Activated naive CD8-positive, alpha-beta T cell treated with anti-CD3 and anti-CD28 coated beads, Interleukin-2, amount 50 U/mL, for 24 hours (primary cell): Measurements from ENCODE around the gene CD164L2.
A peak's percentile ranks its signal among the peaks of the same experiment; 100 is the strongest.
"Not testable (repeated sequence)": the region's sequence is repeated elsewhere in the genome, so short reads cannot be mapped to it uniquely, and the experiment has no call there.

Source experiments
- ATAC-seq: fragments of 150-1000 bp; cut with Tn5 transposase; one replicate; pipeline ENCODE4 v1.10.0; 2021
- DNase-seq: peaks from one replicate; pipeline ENCODE4 v3.0.0; 2021
- H3K27ac Mint-ChIP-seq: one replicate; pipeline ENCODE4 v1.8.0; 2021; ENCODE audit warnings: mild to moderate bottlenecking, mixed read lengths
- H3K27me3 Mint-ChIP-seq: one replicate; pipeline ENCODE4 v1.8.0; 2021; ENCODE audit warnings: mixed read lengths
- H3K36me3 Mint-ChIP-seq: one replicate; pipeline ENCODE4 v1.8.0; 2021; ENCODE audit warnings: low read depth, mixed read lengths
- H3K4me1 Mint-ChIP-seq: one replicate; pipeline ENCODE4 v1.8.0; 2021; ENCODE audit warnings: mixed read lengths
- H3K4me3 Mint-ChIP-seq: one replicate; pipeline ENCODE4 v1.8.0; 2021; ENCODE audit warnings: mild to moderate bottlenecking, moderate library complexity, mixed read lengths
- H3K9me3 Mint-ChIP-seq: one replicate; pipeline ENCODE4 v1.8.0; 2021; ENCODE audit warnings: mixed read lengths

The CD164L2 gene

DNA sequence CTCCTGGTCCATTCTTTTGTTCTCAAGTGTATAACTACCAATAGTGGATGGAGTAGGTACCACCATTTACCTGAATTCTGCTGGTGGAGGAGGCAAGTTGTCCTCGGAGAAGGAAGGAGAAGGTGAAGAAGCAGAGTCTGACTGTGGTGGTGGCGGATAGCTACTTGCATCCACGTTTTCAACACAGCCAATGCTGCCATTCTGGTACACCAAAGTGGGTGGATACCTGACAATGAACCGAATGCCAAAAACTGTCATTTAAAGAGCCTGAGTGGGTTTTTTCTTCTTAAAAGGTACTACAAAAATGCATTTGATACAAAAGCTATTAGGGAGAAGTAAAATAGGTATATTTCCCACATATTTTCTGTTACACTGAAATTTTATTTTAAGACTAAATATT is 29.4 kb upstream of the CD164L2 start:
- Mint-ChIP-seq H3K4me3 (no peak overlapping the region), H3K27ac (no peak overlapping the region), H3K36me3 (peaks cover 49% of the 10 kb centered on the region), H3K9me3 (no peaks in the 10 kb centered on the region), H3K27me3 (no peaks in the 10 kb centered on the region), H3K4me1 (peaks cover 18% of the 10 kb centered on the region)
- no peak for DNase-seq
- no peak for ATAC-seq

DNA sequence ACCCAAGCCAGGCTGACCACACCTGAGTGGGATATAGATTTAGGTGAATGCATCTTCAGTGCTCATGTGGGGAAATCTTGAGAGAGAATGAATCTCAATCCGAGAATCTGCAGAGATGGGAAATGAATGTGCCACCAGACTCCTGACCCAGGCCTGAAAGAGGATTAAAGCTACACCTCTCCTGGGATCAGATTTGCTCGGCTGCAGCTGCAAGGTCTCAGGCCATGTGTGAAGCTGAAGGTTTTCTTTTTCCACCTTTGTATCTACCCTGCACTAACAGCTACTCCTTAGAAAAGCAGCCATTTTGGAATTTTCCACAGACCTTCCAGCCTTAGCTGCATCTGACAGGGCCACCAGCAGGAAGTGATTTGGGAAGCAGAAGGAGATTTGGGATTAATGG is 27.6 kb upstream of the CD164L2 start:
- no peak overlapping the region for H3K4me3 Mint-ChIP-seq
- ATAC-seq (no peak), DNase-seq (no peak)
- H3K9me3 Mint-ChIP-seq: no peaks in the 10 kb centered on the region
- no peaks in the 10 kb centered on the region for H3K4me1 Mint-ChIP-seq
- H3K27ac Mint-ChIP-seq: no peak overlapping the region
- no peaks in the 10 kb centered on the region for H3K27me3 Mint-ChIP-seq
- peaks cover 42% of the 10 kb centered on the region for H3K36me3 Mint-ChIP-seq

DNA sequence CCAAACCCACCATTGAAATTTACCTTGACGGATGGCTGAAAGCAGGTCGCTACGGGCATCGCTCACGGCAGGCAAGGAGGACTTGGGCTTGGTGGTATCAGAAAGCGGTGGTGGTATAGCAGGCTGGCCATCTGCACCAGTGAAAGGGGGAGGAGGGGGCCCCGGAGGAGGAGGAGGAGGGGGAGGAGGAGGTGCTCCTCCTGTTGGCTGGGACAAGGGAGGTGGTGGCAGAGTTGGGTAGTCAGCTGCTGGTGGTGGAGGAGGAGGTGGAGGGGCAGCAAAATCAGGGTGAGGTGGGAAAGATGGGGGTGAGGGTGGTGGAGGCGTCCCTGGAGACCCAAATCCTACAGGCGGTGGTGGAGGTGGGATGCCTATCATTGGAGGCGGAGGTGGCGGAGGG is 26.5 kb upstream of the CD164L2 start:
- no peaks in the 10 kb centered on the region for H3K9me3 Mint-ChIP-seq
- DNase-seq (no peak), ATAC-seq (no peak)
- H3K36me3 Mint-ChIP-seq: peaks cover 33% of the 10 kb centered on the region
- no peak overlapping the region for H3K4me3 Mint-ChIP-seq
- H3K27me3 Mint-ChIP-seq: no peaks in the 10 kb centered on the region
- H3K4me1 Mint-ChIP-seq: no peaks in the 10 kb centered on the region
- H3K27ac Mint-ChIP-seq: no peak overlapping the region

DNA sequence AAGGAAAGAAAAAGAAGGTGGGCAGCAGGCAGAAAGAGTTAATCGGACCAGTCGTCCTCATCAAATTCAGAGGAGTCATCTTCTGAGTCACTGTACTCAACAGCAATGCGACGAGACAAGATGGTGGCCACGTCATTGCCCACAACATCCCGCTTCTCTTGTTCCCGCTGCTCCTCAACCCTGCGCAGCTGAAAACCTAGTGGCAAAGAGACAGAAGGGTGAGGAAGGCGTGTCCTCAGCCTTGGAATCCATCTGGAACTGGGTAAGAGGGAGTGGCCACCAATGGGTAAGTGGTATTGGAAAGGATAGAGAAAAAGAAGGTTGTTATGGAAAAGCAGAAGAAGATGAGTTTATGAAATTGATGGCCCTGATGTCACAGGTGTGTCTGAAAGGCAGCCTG is 25.0 kb upstream of the CD164L2 start:
- no peak overlapping the region for H3K27ac Mint-ChIP-seq
- H3K27me3 Mint-ChIP-seq: no peaks in the 10 kb centered on the region
- DNase-seq: no peak
- ATAC-seq: no peak
- H3K36me3 Mint-ChIP-seq: peaks cover 23% of the 10 kb centered on the region
- no peaks in the 10 kb centered on the region for H3K9me3 Mint-ChIP-seq
- no peak overlapping the region for H3K4me3 Mint-ChIP-seq
- peaks cover 12% of the 10 kb centered on the region for H3K4me1 Mint-ChIP-seq

DNA sequence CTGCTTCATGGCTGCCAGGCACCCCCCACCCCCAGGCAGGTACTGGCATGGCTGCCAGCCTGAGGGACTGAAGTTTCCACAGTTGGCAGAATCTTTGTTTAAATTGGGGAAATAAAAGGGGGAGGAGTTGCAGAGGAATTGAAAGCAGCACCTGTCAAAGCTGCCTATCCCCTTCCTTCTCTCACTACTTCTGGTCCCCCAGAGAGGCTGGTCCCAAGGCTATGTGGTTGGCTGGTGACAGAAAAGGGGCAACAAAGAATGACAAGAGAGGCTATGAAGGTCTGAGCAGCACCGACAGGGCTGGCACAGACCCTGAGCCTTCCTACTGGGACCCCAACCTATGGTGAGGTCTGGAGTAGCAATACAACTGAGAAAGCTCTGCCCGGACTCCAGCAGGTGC is 23.7 kb upstream of the CD164L2 start:
- DNase-seq, ATAC-seq, H3K27ac Mint-ChIP-seq, H3K9me3 Mint-ChIP-seq, H3K4me3 Mint-ChIP-seq, H3K27me3 Mint-ChIP-seq: not testable (repeated sequence)
- Mint-ChIP-seq H3K36me3 (peaks cover 19% of the 10 kb centered on the region), H3K4me1 (peaks cover 22% of the 10 kb centered on the region)

DNA sequence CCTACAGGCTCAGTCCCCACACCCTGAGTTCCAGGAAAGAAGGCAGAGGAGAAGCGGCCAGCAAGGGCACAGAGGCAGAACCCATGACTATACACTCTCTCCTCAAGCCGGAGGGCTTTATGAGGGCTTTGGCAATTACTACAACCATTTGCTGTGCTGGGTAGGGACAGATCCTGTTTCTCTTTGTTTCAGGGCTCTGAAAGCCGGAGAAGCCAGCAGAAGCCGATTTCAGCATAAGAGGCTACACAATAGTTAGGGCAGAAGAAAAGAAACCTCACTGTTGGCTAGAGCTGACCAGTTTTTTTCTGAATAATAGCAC is 23.2 kb upstream of the CD164L2 start:
- peaks cover 24% of the 10 kb centered on the region for H3K4me1 Mint-ChIP-seq
- peaks cover 17% of the 10 kb centered on the region for H3K36me3 Mint-ChIP-seq
- ATAC-seq (no peak), DNase-seq (no peak)
- H3K9me3 Mint-ChIP-seq: no peaks in the 10 kb centered on the region
- no peaks in the 10 kb centered on the region for H3K27me3 Mint-ChIP-seq
- no peak overlapping the region for H3K4me3 Mint-ChIP-seq
- H3K27ac Mint-ChIP-seq: no peak overlapping the region

DNA sequence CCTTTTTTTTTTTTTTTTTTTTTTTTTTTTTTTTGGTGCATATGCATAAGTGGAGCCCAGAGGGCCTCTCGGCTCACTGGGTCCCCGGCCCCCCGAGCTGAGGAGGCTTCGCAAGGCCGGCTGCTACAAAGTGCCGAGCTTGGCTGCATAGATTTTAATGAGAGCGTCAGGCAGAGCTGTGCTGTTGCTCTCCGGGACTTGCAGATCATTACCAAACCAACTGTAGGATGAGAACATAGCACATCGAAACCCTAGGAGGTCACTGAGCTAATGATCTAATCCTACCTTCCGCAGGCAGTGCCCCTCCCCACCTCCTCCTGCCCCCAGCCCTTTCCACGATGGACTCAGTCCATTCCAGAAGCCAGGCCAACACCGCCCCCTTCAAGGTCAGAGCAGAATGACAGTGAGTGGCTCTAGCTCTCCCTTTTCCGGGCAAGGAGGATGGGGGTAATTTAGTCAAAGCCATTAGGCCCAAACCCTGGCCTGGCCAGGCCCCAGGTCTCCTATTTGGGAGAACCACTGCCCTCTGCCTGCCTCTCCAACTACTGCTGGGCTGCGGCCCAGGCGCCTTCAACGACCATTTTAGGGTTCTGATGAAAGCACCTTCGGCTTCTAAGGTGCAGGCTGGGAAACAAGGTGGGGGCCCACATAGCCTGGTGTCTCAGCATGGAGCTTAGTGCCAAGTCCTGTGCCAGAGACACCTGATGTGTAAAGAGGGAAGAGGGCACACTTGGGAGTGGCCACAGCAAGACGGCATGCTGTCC is 22.6 kb upstream of the CD164L2 start:
- H3K27ac Mint-ChIP-seq: peak overlapping the region; percentile 62
- H3K9me3 Mint-ChIP-seq, DNase-seq, ATAC-seq, H3K4me3 Mint-ChIP-seq, H3K27me3 Mint-ChIP-seq: not testable (repeated sequence)
- H3K4me1 Mint-ChIP-seq: peaks cover 24% of the 10 kb centered on the region
- peaks cover 12% of the 10 kb centered on the region for H3K36me3 Mint-ChIP-seq

DNA sequence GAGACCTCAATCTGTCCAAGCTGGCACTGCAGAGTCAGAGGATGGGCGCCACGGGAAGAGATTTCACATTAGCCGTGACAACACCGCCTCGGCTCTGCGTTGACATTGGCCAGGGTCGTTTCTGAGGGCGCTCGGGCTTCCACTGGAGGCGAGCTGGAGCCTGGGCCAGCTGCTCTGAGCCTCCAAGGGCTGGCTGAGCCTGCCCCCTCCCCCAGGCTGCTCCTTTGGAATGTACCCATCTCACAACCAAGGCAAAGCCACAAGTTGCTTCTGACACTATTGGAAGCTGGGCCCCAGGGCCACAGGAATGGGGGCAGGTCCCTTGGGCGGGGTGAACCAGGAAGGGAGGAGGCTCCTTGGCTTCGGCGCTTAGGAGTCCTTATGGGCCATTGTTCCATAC is 21.9 kb upstream of the CD164L2 start:
- Mint-ChIP-seq H3K9me3 (no peaks in the 10 kb centered on the region), H3K27me3 (no peaks in the 10 kb centered on the region), H3K27ac (no peak overlapping the region), H3K4me3 (no peak overlapping the region), H3K36me3 (peaks cover 7% of the 10 kb centered on the region), H3K4me1 (peaks cover 24% of the 10 kb centered on the region)
- no peak for DNase-seq
- ATAC-seq: no peak

DNA sequence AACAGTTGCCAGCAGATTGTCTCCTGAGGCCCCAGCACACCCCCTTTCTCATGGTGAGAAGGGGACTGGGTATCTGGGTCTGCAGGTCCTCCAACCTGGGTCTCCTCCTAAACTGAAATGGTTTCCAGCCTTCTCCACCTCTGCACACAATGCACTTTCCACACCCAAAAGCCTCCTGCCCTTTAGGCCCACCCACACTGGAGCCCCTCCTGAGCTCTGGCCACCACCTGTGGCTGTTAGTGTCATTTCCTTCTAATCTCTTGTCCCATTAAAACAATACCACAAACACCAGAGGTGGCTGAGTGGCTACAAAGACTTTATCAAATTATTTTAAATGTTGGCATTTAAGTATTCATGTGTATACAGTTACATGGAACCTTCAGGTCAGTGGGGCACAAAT is 20.8 kb upstream of the CD164L2 start:
- Mint-ChIP-seq H3K9me3 (no peaks in the 10 kb centered on the region), H3K4me3 (peak overlapping the region; percentile 4), H3K4me1 (peaks cover 24% of the 10 kb centered on the region), H3K36me3 (peaks cover 7% of the 10 kb centered on the region), H3K27ac (peak overlapping the region; percentile 76), H3K27me3 (no peaks in the 10 kb centered on the region)
- ATAC-seq: no peak
- no peak for DNase-seq

DNA sequence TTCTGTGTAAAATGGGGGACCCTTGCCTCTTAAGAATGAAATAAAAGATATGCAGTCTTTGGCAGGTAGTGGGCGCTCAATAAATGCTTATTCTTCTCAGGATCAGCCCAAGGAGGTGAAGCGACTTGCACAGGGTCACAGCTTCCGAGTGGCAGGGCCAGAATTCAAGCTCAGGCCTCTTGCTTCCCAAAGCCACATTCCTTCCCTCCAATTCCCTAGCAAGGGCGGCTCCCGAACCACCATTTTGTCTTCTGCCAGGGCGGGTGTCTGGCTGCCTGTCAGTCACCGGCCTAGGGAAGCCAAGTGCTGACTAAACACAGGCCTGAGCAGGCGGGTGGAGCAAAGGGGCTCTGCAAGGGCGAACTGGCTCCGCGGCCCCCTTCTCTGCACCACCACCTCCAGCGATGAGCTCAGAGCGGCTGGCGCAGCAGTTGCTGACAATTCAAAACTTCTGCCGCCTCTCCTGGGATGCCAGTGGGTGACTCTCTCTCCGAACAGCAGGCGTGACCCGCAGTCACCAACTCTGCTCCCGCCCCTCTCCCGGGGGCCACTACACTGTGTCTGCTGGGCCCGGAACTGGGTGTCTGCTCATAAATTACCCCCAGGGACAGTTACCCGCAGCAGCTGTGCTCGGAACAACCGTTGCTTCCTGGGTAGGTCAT is 20.1 kb upstream of the CD164L2 start:
- peaks cover 24% of the 10 kb centered on the region for H3K4me1 Mint-ChIP-seq
- H3K36me3 Mint-ChIP-seq: peaks cover 5% of the 10 kb centered on the region
- peak overlapping the region; percentile 11 for H3K4me3 Mint-ChIP-seq
- ATAC-seq: peak; percentile 64
- H3K27ac Mint-ChIP-seq: peak overlapping the region; percentile 76
- peak; percentile 56 for DNase-seq
- no peaks in the 10 kb centered on the region for H3K27me3 Mint-ChIP-seq
- H3K9me3 Mint-ChIP-seq: no peaks in the 10 kb centered on the region

DNA sequence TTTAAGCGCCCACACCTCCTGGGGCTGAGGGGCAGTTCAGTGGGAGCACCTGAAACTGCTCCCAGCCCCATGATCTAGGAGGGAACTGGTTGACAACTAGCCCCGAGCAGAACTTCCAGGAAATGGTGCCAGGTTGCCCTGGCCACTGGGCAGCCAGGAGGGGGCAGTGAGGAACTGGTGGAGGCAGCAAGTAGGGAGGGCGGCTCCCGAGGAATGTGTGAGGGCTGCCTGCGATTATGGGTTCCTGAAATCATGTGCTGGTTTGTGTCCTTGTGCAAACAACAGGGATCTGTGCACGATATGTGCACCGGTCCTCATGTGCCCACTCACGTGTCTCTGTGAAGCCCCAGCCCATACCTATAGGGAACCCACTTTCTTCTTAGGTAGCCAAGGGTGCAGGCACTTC is 19.2 kb upstream of the CD164L2 start:
- Mint-ChIP-seq H3K4me3 (no peak overlapping the region), H3K36me3 (peaks cover 2% of the 10 kb centered on the region), H3K27me3 (no peaks in the 10 kb centered on the region), H3K9me3 (no peaks in the 10 kb centered on the region), H3K4me1 (peaks cover 24% of the 10 kb centered on the region), H3K27ac (peak overlapping the region; percentile 76)
- no peak for ATAC-seq
- peak; percentile 25 for DNase-seq

DNA sequence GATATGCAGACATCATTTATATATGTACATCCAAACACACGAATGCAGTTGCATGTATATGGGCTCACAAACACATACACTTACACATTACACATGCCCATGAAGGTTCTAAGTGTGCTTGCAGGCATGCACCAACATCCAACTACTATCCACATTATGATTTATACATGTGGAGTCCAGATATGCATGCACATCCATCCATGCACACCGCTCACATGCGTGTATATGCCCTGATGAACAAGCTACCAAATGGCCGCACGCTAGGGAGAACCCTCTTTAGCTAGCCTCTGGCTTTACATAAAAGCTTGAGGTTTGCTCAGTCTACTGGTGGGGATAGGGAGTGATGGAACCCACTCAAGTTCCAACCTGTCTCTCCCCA is 17.8 kb upstream of the CD164L2 start:
- H3K9me3 Mint-ChIP-seq: no peaks in the 10 kb centered on the region
- H3K36me3 Mint-ChIP-seq: no peaks in the 10 kb centered on the region
- ATAC-seq: no peak
- DNase-seq: no peak
- H3K4me1 Mint-ChIP-seq: peaks cover 24% of the 10 kb centered on the region
- H3K27me3 Mint-ChIP-seq: no peaks in the 10 kb centered on the region
- H3K4me3 Mint-ChIP-seq: no peak overlapping the region
- no peak overlapping the region for H3K27ac Mint-ChIP-seq

DNA sequence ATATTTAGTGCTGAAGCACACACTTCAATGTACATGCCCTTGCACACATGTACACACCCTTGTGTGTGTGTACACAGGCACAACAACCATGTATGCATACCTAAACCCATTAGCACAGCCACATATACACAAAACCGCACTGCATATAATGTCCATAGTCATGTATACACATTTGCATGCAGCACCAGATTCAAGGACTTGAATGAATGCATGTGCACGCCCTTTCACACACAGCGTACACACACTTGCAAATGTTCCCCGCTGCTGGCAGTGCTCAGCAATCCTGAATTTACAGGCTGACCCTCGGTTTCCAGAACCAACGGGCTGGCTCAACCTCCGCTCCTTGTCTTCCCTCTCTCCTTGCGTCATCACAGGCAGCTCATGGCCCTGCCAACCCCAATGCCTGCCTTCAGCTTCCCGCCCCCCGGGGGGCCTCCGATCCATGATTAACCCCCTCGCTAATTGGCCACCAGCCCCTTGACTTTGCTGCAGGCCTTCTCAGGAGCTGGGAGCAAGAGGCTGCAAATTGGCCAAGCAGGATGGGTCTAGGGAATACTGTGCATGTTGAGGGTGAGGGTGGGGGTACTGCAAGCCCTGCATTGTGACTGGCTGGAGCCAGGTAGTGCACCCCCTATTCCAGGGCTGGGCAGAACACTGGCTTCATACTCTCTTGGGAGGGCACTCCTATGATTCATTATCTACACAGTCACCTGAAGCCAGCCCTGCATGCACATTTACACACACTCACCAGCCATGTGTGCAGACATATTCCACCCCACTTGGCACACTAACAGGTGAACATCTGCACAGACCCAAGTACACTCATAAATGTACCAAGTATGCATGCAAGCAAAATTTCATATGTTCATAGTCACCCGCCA is 17.2 kb upstream of the CD164L2 start:
- Mint-ChIP-seq H3K36me3 (no peaks in the 10 kb centered on the region), H3K27me3 (no peaks in the 10 kb centered on the region)

DNA sequence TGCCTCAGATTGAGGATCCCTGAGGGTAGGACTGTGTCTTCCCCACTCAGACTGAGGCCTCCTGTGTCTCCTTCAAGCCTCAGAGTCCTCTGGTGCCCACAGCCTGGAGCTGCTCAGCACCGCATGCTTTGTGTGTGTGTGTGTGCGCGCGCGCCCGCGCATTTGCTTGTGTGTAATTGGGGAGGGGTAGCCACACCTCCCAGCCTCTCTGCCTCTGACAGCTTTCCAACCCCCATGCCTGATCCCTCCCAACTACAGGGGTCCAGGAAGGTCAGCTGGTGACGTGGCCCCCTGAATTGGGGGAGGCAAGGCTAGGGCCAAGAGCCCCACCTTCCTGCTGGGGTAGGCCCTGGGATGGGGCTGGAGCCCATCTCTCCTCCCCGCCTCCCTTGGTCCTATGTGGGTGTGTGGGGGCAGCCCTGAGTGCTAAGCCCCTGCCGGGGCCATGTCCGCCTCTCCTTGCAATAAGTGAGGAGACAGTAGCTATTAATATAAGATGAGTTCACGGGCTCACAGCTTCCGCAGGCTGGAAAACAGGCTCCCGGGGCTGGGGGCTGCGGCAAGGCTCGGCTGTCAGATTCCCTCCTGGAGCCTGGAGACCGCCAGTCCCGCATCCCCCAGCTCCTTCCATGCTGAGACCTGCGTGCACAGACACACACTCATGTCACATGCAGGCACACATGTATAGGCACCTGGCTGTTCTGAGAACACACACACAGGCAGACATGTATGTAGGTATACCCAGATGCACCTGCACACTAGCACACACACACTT is 16.3 kb upstream of the CD164L2 start:
- peaks cover 26% of the 10 kb centered on the region for H3K4me1 Mint-ChIP-seq
- no peaks in the 10 kb centered on the region for H3K9me3 Mint-ChIP-seq

More for the DNA sequence above, 17.2 kb upstream of the CD164L2 start:
- DNase-seq (no peak), ATAC-seq (no peak)
- Mint-ChIP-seq H3K27ac (no peak overlapping the region), H3K4me3 (no peak overlapping the region), H3K4me1 (peaks cover 24% of the 10 kb centered on the region), H3K9me3 (no peaks in the 10 kb centered on the region)

More for the DNA sequence above, 16.3 kb upstream of the CD164L2 start:
- Mint-ChIP-seq H3K4me3 (no peak overlapping the region), H3K27me3 (no peaks in the 10 kb centered on the region), H3K36me3 (no peaks in the 10 kb centered on the region), H3K27ac (no peak overlapping the region)
- DNase-seq (no peak), ATAC-seq (no peak)
